Measurements from ENCODE around the gene SALL2. TPM values are rescaled to one million over a fixed set of nuclear protein-coding genes. Genes with fewer than 3 reads are reported as not detected.
A peak's percentile ranks its signal among the peaks of the same experiment; 100 is the strongest.

Gene SALL2
- total and polyA plus RNA-seq, 10 of the 15 experiments (the other 5 are each of a cell fraction or from before 2014, with no cell fraction given), result 1.6 to 6.2 (median 2.1) TPM

GRCh38 chr14:21527318-21527679 lies 1.2 kb upstream of the SALL2 start:
- Histone ChIP-seq H3K4me1 (ENCODE audit: control insufficient read depth, insufficient read depth, low read length) (peaks cover 12% of the 10 kb centered on the region), H3K4me3 (no peak overlapping the region), H3K27me3 (replicated peaks in 1 of 2; ENCODE audit: control insufficient read depth in 2 of 2, insufficient read depth in 2 of 2, low read length in 1 of 2) (no peaks in the 10 kb centered on the region), H4K20me1 (ENCODE audit: control insufficient read depth, insufficient read depth) (no peaks in the 10 kb centered on the region), H3K36me3 (ENCODE audit: control insufficient read depth in 2 of 2, insufficient read depth in 2 of 2, low read length in 1 of 2) (no peaks in the 10 kb centered on the region), H3K79me2 (ENCODE audit: control insufficient read depth, insufficient read depth, low read length) (no peaks in the 10 kb centered on the region), H3K4me2 (ENCODE audit: control insufficient read depth, insufficient read depth) (peak overlapping the region; percentile 79), H2AFZ (ENCODE audit: control insufficient read depth, low read depth, low read length) (peak overlapping the region; percentile 41; the same call in 1 of the 2 replicates), H3K9me3 (replicated peaks; ENCODE audit: control insufficient read depth, insufficient read depth, low read length) (no peaks in the 10 kb centered on the region), H3K27ac (ENCODE audit: control insufficient read depth, insufficient read depth) (no peak overlapping the region), H3K9ac (ENCODE audit: control insufficient read depth, insufficient read depth, low read length) (no peak overlapping the region)
- FAIRE-seq, result no peak
- intact Hi-C loops (cut with micrococcal nuclease; ENCODE audit: unreplicated experiment) (no loop called here), in situ Hi-C loops (cut with MboI) (no loop called here)
- ChIA-PET RAD21 (ENCODE audit: unreplicated experiment) (interaction anchor here (0.9 to 4.1 kb wide), 8 partner anchors 8 to 51 kb away, joined by 3 to 52 read pairs (median 6); partner anchors contain the start of genes METTL3, RAB2B and TOX4), SMC1A (ENCODE audit: uncharacterized antibody, unreplicated experiment) (interaction anchor here (2.0 to 4.9 kb wide), 3 partner anchors 11 to 29 kb away, joined by 10 to 48 read pairs (median 29); partner anchors contain the start of gene METTL3), POLR2A (interaction anchor here (1.0 to 4.0 kb wide), 6 partner anchors 14 to 145 kb away, joined by 3 to 35 read pairs (median 8); partner anchors contain the start of genes METTL3, RAB2B and TOX4), CTCF (interaction anchor here (1.0 to 2.9 kb wide), 7 partner anchors 9 to 54 kb away, joined by 3 to 29 read pairs (median 4); no protein-coding TSS in a partner anchor)
- TF ChIP-seq WRNIP1 (IDR thresholded peaks at IDR 0.05; ENCODE audit: borderline replicate concordance, low read depth, low read length) (no peak), CBFB (IDR thresholded peaks at IDR 0.05; ENCODE audit: low read depth) (peak; percentile 37; the same call in 1 of the 2 replicates), SMC3 (IDR thresholded peaks at IDR 0.05; ENCODE audit: borderline replicate concordance, low read length) (no peak), ZNF274 (IDR thresholded peaks at IDR 0.05; ENCODE audit: insufficient read depth, insufficient read length) (no peak), NR2C2 (IDR thresholded peaks at IDR 0.05; ENCODE audit: borderline replicate concordance, control insufficient read depth, insufficient read length, low read depth) (no peak), ATF3 (IDR thresholded peaks at IDR 0.05; ENCODE audit: borderline replicate concordance, extremely low read depth, low read depth, low read length) (no peak), NFXL1 (IDR thresholded peaks at IDR 0.05; ENCODE audit: borderline replicate concordance) (no peak), TBL1XR1 (IDR thresholded peaks at IDR 0.05; ENCODE audit: low read depth, low read length) (no peak), RFX5 (IDR thresholded peaks at IDR 0.05; ENCODE audit: low read depth, low read length) (no peak), IKZF2 (IDR thresholded peaks at IDR 0.05) (0 out of 4 replicates have a peak, but pooled peaks of 1 of the 2 experiments have one; percentile 13), TCF7 (IDR thresholded peaks at IDR 0.05; ENCODE audit: borderline replicate concordance) (no peak), MEF2B (IDR thresholded peaks at IDR 0.05; ENCODE audit: partially characterized antibody, poor library complexity, severe bottlenecking) (no peak), ZNF24 (IDR thresholded peaks at IDR 0.05) (no peak), SREBF1 (IDR thresholded peaks at IDR 0.05; ENCODE audit: low read length) (no peak), RUNX3 (IDR thresholded peaks at IDR 0.05; ENCODE audit: low read length) (peak; percentile 83), RAD21 (IDR thresholded peaks at IDR 0.05; ENCODE audit: insufficient read depth, low read depth, low read length) (no peak), TAF1 (IDR thresholded peaks at IDR 0.05; ENCODE audit: borderline replicate concordance, low read depth, low read length) (no peak), EED (IDR thresholded peaks at IDR 0.05; ENCODE audit: low read depth) (0 out of 2 replicates have a peak, but pooled peaks have one; percentile 20)
- TF ChIP-seq, protein P1, sequence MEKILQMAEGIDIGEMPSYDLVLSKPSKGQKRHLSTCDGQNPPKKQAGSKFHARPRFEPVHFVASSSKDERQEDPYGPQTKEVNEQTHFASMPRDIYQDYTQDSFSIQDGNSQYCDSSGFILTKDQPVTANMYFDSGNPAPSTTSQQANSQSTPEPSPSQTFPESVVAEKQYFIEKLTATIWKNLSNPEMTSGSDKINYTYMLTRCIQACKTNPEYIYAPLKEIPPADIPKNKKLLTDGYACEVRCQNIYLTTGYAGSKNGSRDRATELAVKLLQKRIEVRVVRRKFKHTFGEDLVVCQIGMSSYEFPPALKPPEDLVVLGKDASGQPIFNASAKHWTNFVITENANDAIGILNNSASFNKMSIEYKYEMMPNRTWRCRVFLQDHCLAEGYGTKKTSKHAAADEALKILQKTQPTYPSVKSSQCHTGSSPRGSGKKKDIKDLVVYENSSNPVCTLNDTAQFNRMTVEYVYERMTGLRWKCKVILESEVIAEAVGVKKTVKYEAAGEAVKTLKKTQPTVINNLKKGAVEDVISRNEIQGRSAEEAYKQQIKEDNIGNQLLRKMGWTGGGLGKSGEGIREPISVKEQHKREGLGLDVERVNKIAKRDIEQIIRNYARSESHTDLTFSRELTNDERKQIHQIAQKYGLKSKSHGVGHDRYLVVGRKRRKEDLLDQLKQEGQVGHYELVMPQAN (conservative IDR thresholded peaks at IDR 0.05), result no peak
- WGBS (ENCODE audit: insufficient coverage, insufficient replicate concordance, low lambda C conversion rate, missing lambda C conversion rate), result 0% methylated on average over 1 of the region's 1 CpG
- ATAC-seq, result no peak
- no peak for DNase-seq (ENCODE audit: low read depth, low spot score)
- BruUV-seq (replicated peaks), result no TSS peak

All from GM12878 (cell line).